OCI-LY7 (cell line): ENCODE measurements around the gene DAND5.

Experiments used
- CTCF ChIP-seq: fragments of 200-600 bp; sonication (generic); conservative IDR thresholded peaks from 2 replicates; pipeline ENCODE4 v1.5.1; 2014; ENCODE audit warnings: mild to moderate bottlenecking, antibody characterized with exemption, low read length, moderate library complexity, mixed read lengths
- EZH2phosphoT487 ChIP-seq: fragments of 200-600 bp; sonication (generic); IDR thresholded peaks from 2 replicates; pipeline ENCODE4 v1.6.1; 2018; ENCODE audit warnings: low read depth, borderline replicate concordance, mild to moderate bottlenecking, mixed run types, antibody characterized with exemption, low read length, moderate library complexity, mixed read lengths

DNA sequence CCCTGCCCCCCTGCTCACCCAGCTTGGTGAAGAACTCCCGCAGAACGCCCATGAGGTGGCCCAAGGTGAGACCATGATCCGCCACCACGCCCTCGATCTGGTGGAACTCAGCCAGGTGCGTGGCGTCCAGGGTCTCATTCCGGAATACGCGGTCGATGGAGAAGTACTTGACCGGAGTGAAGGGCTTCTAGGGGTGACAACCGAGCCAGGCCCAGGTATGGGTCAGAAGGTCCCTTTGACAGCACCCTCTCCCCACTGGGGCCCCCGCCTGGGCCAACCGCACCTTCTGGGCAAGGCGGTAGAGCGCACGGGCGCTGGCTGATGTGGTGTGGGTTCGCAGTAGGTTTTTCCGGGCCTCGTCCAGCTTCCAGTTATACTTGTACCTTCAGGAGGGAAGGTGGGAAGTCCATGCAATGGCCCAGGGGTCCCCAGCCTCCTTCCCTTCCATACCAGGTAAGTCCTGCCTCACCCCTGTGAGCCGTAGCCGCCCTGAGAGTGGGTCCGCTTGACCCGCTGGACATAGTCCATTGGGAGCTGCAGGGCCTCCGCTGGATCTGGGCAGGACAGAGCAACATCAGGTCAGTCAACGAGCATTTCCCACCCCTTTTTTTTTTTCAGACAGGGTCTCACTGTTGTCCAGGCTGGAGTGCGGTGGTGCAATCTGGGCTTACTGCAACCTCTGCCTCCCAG, 44.6 kb upstream of the DAND5 start:
- TF ChIP-seq CTCF (no peak), EZH2phosphoT487 (no peak)
